Measurements from ENCODE around the gene PHF2. TPM values are rescaled to one million over a fixed set of nuclear protein-coding genes. Genes with fewer than 3 reads are reported as not detected.

Gene PHF2
- total RNA-seq, 1 experiment from 2014 or later = 11.6 TPM

DNA sequence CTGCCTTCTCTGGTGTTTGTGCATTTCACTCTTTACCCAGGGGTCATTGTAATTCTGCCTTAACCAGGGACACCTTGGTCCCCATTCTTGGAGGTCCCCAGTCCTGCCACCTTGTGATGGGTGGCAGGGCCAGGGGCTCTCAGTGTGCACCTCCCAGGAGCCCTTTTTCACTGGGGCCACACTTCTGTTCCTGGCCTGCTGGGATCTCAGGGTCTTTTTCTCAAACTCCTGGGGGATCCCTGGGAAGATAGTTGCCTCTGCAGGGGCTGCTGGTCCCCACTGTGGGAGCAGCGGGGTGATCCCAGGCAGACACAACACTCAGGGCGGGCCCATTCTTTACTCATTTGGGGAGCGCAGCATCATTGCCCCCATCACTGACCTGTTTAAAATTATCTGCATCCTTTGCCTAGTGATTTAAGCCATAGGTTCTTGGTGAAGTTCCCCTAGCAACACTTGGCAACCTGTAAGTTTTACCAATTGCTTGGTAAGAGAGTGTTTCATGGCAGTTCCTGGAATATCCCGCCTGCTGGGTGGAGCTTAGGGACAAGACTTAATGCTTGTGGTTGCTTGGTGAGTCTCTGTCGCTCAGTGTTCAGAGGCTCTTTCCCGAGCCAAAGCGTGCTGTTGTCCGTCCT lies 15.7 kb downstream of the PHF2 start:
- Mint-ChIP-seq H3K9me3 (no peaks in the 10 kb centered on the region), H3K27ac (peak overlapping the region; percentile 74), H3K27me3 (ENCODE audit: low read depth) (no peaks in the 10 kb centered on the region), H3K4me3 (no peak overlapping the region), H3K36me3 (no peaks in the 10 kb centered on the region), H3K4me1 (peaks cover 39% of the 10 kb centered on the region)
- POLR2A ChIA-PET = interaction anchor here (0.6 to 0.8 kb wide), 3 partner anchors 16 to 1829 kb away, joined by 3 to 6 read pairs (median 6); no protein-coding TSS in a partner anchor
- ATAC-seq = no peak
- no peak for DNase-seq (ENCODE audit: low spot score)
- TF ChIP-seq ZNF317 (CRISPR knock-in tag; IDR thresholded peaks at IDR 0.05; ENCODE audit: borderline replicate concordance, low read depth) = no peak
- TF ChIP-seq NR1H2 (CRISPR knock-in tag; IDR thresholded peaks at IDR 0.05) = no peak
- TF ChIP-seq JUN (CRISPR knock-in tag; IDR thresholded peaks at IDR 0.05) = no peak
- TF ChIP-seq, protein P1, sequence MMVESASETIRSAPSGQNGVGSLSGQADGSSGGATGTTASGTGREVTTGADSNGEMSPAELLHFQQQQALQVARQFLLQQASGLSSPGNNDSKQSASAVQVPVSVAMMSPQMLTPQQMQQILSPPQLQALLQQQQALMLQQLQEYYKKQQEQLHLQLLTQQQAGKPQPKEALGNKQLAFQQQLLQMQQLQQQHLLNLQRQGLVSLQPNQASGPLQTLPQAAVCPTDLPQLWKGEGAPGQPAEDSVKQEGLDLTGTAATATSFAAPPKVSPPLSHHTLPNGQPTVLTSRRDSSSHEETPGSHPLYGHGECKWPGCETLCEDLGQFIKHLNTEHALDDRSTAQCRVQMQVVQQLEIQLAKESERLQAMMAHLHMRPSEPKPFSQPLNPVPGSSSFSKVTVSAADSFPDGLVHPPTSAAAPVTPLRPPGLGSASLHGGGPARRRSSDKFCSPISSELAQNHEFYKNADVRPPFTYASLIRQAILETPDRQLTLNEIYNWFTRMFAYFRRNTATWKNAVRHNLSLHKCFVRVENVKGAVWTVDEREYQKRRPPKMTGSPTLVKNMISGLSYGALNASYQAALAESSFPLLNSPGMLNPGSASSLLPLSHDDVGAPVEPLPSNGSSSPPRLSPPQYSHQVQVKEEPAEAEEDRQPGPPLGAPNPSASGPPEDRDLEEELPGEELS (CRISPR knock-in tag; IDR thresholded peaks at IDR 0.05) = no peak
- TF ChIP-seq ZNF423 (CRISPR knock-in tag; IDR thresholded peaks at IDR 0.05) = no peak
- no peak for TF ChIP-seq TP53 (CRISPR knock-in tag; IDR thresholded peaks at IDR 0.05)
- no peak for TF ChIP-seq KAT7 (CRISPR knock-in tag; IDR thresholded peaks at IDR 0.05; ENCODE audit: borderline replicate concordance)
- no peak for TF ChIP-seq NFATC4 (CRISPR knock-in tag; IDR thresholded peaks at IDR 0.05)
- no peak for TF ChIP-seq IRF2 (CRISPR knock-in tag; IDR thresholded peaks at IDR 0.05; ENCODE audit: borderline replicate concordance, low read depth)
- no peak for TF ChIP-seq TEAD1 (CRISPR knock-in tag; IDR thresholded peaks at IDR 0.05)
- TF ChIP-seq ESRRA (CRISPR knock-in tag; IDR thresholded peaks at IDR 0.05; ENCODE audit: borderline replicate concordance) = no peak
- TF ChIP-seq CDX4 (CRISPR knock-in tag; IDR thresholded peaks at IDR 0.05; ENCODE audit: borderline replicate concordance) = no peak
- TF ChIP-seq, protein P2, sequence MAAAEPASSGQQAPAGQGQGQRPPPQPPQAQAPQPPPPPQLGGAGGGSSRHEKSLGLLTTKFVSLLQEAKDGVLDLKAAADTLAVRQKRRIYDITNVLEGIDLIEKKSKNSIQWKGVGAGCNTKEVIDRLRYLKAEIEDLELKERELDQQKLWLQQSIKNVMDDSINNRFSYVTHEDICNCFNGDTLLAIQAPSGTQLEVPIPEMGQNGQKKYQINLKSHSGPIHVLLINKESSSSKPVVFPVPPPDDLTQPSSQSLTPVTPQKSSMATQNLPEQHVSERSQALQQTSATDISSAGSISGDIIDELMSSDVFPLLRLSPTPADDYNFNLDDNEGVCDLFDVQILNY (CRISPR knock-in tag; IDR thresholded peaks at IDR 0.05) = no peak
- no peak for TF ChIP-seq ATF1 (CRISPR knock-in tag; IDR thresholded peaks at IDR 0.05)
- CTCF ChIA-PET = interaction anchor here (0.7 to 3.4 kb wide), 22 partner anchors 10 to 1744 kb away, joined by 3 to 34 read pairs (median 4); partner anchors contain the start of gene FAM120AOS

DNA sequence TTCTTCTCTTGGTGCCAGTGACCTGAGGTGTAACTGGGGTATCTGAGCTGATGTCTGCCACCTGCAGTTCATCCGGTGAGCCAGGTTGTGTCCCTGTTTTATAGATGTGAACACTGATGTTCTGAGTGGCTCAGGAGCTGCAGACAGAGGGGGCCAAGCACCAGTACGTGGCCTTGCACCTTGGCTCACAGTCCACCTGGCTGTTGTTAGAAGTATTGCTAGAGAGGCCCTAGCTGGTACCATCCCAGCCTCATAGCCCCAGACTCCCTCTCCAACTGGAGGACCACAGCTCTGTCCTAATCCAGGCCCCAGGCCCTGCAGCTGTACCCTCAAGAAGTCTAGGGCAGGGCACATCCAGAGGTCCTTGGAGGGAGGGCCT lies 16.2 kb downstream of the PHF2 start:
- no peaks in the 10 kb centered on the region for H3K9me3 Mint-ChIP-seq
- no peak overlapping the region for H3K4me3 Mint-ChIP-seq
- peaks cover 39% of the 10 kb centered on the region for H3K4me1 Mint-ChIP-seq
- ChIA-PET CTCF (interaction anchor here (0.6 to 3.4 kb wide), 27 partner anchors 9 to 1744 kb away, joined by 3 to 34 read pairs (median 4); partner anchors contain the start of gene FAM120AOS), POLR2A (interaction anchor here (0.6 to 0.8 kb wide), 3 partner anchors 15 to 1828 kb away, joined by 3 to 6 read pairs (median 6); no protein-coding TSS in a partner anchor)
- H3K27me3 Mint-ChIP-seq (ENCODE audit: low read depth) = no peaks in the 10 kb centered on the region
- ATAC-seq = peak; percentile 93
- H3K27ac Mint-ChIP-seq = peak overlapping the region; percentile 74; the same call in 1 of the 2 replicates
- DNase-seq (ENCODE audit: low spot score) = peak; percentile 59
- TF ChIP-seq FOXK1 (CRISPR knock-in tag; IDR thresholded peaks at IDR 0.05) (no peak), ZNF121 (CRISPR knock-in tag; IDR thresholded peaks at IDR 0.05) (0 out of 2 replicates have a peak, but pooled peaks have one; percentile 52)
- TF ChIP-seq, protein P3, sequence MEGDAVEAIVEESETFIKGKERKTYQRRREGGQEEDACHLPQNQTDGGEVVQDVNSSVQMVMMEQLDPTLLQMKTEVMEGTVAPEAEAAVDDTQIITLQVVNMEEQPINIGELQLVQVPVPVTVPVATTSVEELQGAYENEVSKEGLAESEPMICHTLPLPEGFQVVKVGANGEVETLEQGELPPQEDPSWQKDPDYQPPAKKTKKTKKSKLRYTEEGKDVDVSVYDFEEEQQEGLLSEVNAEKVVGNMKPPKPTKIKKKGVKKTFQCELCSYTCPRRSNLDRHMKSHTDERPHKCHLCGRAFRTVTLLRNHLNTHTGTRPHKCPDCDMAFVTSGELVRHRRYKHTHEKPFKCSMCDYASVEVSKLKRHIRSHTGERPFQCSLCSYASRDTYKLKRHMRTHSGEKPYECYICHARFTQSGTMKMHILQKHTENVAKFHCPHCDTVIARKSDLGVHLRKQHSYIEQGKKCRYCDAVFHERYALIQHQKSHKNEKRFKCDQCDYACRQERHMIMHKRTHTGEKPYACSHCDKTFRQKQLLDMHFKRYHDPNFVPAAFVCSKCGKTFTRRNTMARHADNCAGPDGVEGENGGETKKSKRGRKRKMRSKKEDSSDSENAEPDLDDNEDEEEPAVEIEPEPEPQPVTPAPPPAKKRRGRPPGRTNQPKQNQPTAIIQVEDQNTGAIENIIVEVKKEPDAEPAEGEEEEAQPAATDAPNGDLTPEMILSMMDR (IDR thresholded peaks at IDR 0.05) = peak; percentile 20; the same call in 1 of the 2 replicates
- TF ChIP-seq, protein P4, sequence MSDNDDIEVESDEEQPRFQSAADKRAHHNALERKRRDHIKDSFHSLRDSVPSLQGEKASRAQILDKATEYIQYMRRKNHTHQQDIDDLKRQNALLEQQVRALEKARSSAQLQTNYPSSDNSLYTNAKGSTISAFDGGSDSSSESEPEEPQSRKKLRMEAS (CRISPR knock-in tag; IDR thresholded peaks at IDR 0.05) = 0 out of 2 replicates have a peak, but pooled peaks have one; percentile 12
- no peaks in the 10 kb centered on the region for H3K36me3 Mint-ChIP-seq
